NB4 (cell line): Measurements from ENCODE around the gene ZNF24.

Experiments
- DNase-seq: peaks from one replicate; pipeline ENCODE4 v3.0.0; 2010; ENCODE audit warnings: low read depth
- H3K4me3 ChIP-seq: one replicate; pipeline ENCODE4 v1.5.1; 2011; ENCODE audit warnings: mild to moderate bottlenecking, low read depth, low read length, moderate library complexity
- CTCF ChIP-seq: IDR thresholded peaks from one replicate; pipeline ENCODE4 v1.5.1; 2012; ENCODE audit warnings: low read depth, low read length
- MAX ChIP-seq: IDR thresholded peaks from 2 replicates; pipeline ENCODE4 v1.6.1; 2011; ENCODE audit warnings: low read depth, low read length
- MYC ChIP-seq: IDR thresholded peaks from 2 replicates; pipeline ENCODE4 v1.6.1; 2011; ENCODE audit warnings: low read depth, low read length
- POLR2A ChIP-seq: IDR thresholded peaks from 2 replicates; pipeline ENCODE4 v1.6.1; 2011; ENCODE audit warnings: mild to moderate bottlenecking; ENCODE audit not compliant: insufficient read length; ENCODE audit errors: extremely low read depth

Gene ZNF24

GRCh38 chr18:35343936-35344735 lies at the start of gene ZNF24:
Gene ZNF24 (minus strand): TSS chr18:35344420. CDS start chr18:35340650, 3,770 bp downstream.
- TF ChIP-seq MAX (peak; percentile 39; the same call in 1 of the 2 replicates), POLR2A (peak; percentile 68), CTCF (no peak), MYC (peak; percentile 41)
- peak; percentile 92 for DNase-seq
- H3K4me3 ChIP-seq = peak within 1 kb of the TSS; percentile 95

GRCh38 chr18:35393716-35394115 lies 49.5 kb upstream of the ZNF24 start:
- no peak overlapping the region for H3K4me3 ChIP-seq
- no peak for DNase-seq
- TF ChIP-seq MAX = no peak
- TF ChIP-seq MYC = no peak
- no peak for TF ChIP-seq CTCF
- no peak for TF ChIP-seq POLR2A

- H3K4me3 ChIP-seq = no peak overlapping the region
- TF ChIP-seq MYC (no peak), MAX (no peak), POLR2A (no peak), CTCF (no peak)
- no peak for DNase-seq
Measured at GRCh38 chr18:35392375-35392774, 48.2 kb upstream of the ZNF24 start.

GRCh38 chr18:35390951-35391700 lies 46.9 kb upstream of the ZNF24 start:
- no peak for DNase-seq
- H3K4me3 ChIP-seq = no peak overlapping the region
- TF ChIP-seq MAX (no peak), POLR2A (no peak), CTCF (no peak), MYC (no peak)

GRCh38 chr18:35389095-35389618 lies 44.9 kb upstream of the ZNF24 start:
- DNase-seq = no peak
- no peak for TF ChIP-seq POLR2A
- TF ChIP-seq MYC = no peak
- TF ChIP-seq CTCF = no peak
- no peak for TF ChIP-seq MAX
- no peak overlapping the region for H3K4me3 ChIP-seq
